ENCODE measurements around the gene TRABD2B.

GRCh38 chr1:47761974-47762373 lies 235.2 kb downstream of the TRABD2B start:
- no peak for TF ChIP-seq POLR2A (IDR thresholded peaks at IDR 0.05)
- TF ChIP-seq CTCF (IDR thresholded peaks at IDR 0.05) = no peak
